ENCODE results near the gene CLCN5. TPM values are rescaled to one million over a fixed set of nuclear protein-coding genes. Genes with fewer than 3 reads are reported as not detected.

The CLCN5 gene
- total RNA-seq, 1 experiment from 2014 or later, result 23.6 TPM

DNA sequence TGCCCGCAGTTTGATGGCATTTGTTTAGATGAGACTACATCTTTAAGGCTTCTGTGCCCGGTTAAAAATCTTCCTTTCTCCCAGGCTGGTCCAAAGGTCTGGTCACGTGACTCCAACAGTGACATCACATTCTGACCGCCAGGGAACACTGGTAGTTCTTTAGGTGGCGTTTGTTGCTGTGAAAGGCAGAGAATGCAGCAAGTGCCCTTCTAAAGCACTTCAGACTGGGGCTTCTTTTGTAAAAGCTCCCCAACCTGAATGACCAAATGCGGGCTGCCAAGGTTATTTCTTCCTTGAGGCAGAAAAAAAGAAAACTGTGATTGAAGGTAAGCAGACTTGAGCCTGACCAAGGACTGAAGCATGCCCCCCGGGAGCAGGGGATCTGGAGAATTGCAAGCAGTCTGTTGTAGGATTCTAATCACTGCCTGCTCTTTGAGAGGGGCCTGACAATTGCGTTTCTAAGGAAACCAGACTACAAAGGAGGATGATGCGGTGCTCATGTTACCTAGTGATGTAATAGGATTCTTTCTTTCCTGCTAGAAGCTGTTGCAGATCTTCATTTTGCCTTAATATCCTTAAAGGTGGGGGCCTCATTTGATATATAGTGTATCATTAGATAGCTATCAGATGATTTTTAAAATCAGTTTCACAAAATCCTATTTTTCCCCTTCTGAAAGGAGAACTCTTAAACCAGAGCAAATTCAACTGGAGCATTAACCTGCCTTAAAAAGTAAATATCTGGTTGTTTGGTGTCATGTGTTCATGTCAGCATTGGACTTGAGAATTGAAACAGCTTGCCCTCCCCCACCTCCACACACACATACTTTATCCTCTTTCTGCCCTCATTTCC lies 145.3 kb downstream of the CLCN5 start:
- POLR2A ChIA-PET, result no interaction called here
- ATAC-seq (no peak), DNase-seq (ENCODE audit: low read depth, low spot score) (no peak)
- no peaks in the 10 kb centered on the region for H3K9me3 ChIP-seq (ENCODE audit: control insufficient read depth, insufficient read depth, low read depth, low read length)
- no TSS peak for BruUV-seq (replicated peaks)
- H3K4me1 ChIP-seq (ENCODE audit: control insufficient read depth, insufficient read depth, low read length), result no peaks in the 10 kb centered on the region
- no peaks in the 10 kb centered on the region; the same call in 1 of the 2 replicates for H3K36me3 ChIP-seq (ENCODE audit: control insufficient read depth, insufficient read depth, low read length)
- intact Hi-C loops (cut with micrococcal nuclease; ENCODE audit: unreplicated experiment), result loop anchor here (5.0 kb wide), 1 partner anchor 145 kb away; the partner anchor contains the start of gene CLCN5
- H3K27ac ChIP-seq (ENCODE audit: low read length), result no peak overlapping the region
- CTCF ChIA-PET, result no interaction called here
- in situ Hi-C loops (cut with HindIII; ENCODE audit: low pct_unique_long_range_greater_than_20kb, low sequenced_read_pairs), result no loop called here
- H3K27me3 ChIP-seq (ENCODE audit: control insufficient read depth, insufficient read depth, low read length), result no peaks in the 10 kb centered on the region
- TF ChIP-seq TCF7L2 (IDR thresholded peaks at IDR 0.05; ENCODE audit: low read depth, low read length) (no peak), SIN3A (IDR thresholded peaks at IDR 0.05; ENCODE audit: borderline replicate concordance, insufficient read depth, low read depth, low read length) (no peak), POLR2AphosphoS5 (IDR thresholded peaks at IDR 0.05; ENCODE audit: low read depth, low read length) (no peak)
- TF ChIP-seq, protein P1, sequence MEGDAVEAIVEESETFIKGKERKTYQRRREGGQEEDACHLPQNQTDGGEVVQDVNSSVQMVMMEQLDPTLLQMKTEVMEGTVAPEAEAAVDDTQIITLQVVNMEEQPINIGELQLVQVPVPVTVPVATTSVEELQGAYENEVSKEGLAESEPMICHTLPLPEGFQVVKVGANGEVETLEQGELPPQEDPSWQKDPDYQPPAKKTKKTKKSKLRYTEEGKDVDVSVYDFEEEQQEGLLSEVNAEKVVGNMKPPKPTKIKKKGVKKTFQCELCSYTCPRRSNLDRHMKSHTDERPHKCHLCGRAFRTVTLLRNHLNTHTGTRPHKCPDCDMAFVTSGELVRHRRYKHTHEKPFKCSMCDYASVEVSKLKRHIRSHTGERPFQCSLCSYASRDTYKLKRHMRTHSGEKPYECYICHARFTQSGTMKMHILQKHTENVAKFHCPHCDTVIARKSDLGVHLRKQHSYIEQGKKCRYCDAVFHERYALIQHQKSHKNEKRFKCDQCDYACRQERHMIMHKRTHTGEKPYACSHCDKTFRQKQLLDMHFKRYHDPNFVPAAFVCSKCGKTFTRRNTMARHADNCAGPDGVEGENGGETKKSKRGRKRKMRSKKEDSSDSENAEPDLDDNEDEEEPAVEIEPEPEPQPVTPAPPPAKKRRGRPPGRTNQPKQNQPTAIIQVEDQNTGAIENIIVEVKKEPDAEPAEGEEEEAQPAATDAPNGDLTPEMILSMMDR (IDR thresholded peaks at IDR 0.05), result no peak
- TF ChIP-seq, protein P2, sequence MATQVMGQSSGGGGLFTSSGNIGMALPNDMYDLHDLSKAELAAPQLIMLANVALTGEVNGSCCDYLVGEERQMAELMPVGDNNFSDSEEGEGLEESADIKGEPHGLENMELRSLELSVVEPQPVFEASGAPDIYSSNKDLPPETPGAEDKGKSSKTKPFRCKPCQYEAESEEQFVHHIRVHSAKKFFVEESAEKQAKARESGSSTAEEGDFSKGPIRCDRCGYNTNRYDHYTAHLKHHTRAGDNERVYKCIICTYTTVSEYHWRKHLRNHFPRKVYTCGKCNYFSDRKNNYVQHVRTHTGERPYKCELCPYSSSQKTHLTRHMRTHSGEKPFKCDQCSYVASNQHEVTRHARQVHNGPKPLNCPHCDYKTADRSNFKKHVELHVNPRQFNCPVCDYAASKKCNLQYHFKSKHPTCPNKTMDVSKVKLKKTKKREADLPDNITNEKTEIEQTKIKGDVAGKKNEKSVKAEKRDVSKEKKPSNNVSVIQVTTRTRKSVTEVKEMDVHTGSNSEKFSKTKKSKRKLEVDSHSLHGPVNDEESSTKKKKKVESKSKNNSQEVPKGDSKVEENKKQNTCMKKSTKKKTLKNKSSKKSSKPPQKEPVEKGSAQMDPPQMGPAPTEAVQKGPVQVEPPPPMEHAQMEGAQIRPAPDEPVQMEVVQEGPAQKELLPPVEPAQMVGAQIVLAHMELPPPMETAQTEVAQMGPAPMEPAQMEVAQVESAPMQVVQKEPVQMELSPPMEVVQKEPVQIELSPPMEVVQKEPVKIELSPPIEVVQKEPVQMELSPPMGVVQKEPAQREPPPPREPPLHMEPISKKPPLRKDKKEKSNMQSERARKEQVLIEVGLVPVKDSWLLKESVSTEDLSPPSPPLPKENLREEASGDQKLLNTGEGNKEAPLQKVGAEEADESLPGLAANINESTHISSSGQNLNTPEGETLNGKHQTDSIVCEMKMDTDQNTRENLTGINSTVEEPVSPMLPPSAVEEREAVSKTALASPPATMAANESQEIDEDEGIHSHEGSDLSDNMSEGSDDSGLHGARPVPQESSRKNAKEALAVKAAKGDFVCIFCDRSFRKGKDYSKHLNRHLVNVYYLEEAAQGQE (IDR thresholded peaks at IDR 0.05; ENCODE audit: insufficient read depth in 1 of 2, low read depth in 2 of 2, low read length in 1 of 2), result no peak
- peak overlapping the region in 1 of 2 experiments; percentile 3; a peak in 1 of 4 replicates for H3K4me3 ChIP-seq (ENCODE audit: low read depth in 2 of 2, low read length in 2 of 2)

DNA sequence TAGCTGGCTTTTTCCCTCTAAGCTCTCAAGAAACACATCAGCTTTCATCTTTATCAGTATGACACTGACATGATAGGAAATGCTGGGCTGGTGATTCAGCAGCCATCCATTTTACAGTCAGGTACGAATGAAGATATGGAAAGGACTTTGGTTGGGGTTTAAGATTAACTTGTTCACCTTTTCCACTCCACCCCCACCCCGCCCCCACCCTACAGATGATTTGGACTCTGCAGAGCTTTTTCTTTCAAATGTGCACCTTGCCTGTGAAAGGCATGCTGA lies 145.8 kb downstream of the CLCN5 start:
- Histone ChIP-seq H3K9me3 (ENCODE audit: control insufficient read depth, insufficient read depth, low read depth, low read length) (no peaks in the 10 kb centered on the region), H3K36me3 (ENCODE audit: control insufficient read depth, insufficient read depth, low read length) (no peaks in the 10 kb centered on the region; the same call in 1 of the 2 replicates), H3K27me3 (ENCODE audit: control insufficient read depth, insufficient read depth, low read length) (no peaks in the 10 kb centered on the region), H3K4me1 (ENCODE audit: control insufficient read depth, insufficient read depth, low read length) (no peaks in the 10 kb centered on the region), H3K27ac (ENCODE audit: low read length) (no peak overlapping the region), H3K4me3 (ENCODE audit: low read depth in 2 of 2, low read length in 2 of 2) (no peak overlapping the region)
- ChIA-PET POLR2A (no interaction called here), CTCF (no interaction called here)
- in situ Hi-C loops (cut with HindIII; ENCODE audit: low pct_unique_long_range_greater_than_20kb, low sequenced_read_pairs), result no loop called here
- DNase-seq (ENCODE audit: low read depth, low spot score), result no peak
- ATAC-seq, result no peak
- BruUV-seq (replicated peaks), result no TSS peak
- TF ChIP-seq, protein P1 (IDR thresholded peaks at IDR 0.05), result no peak
- no peak for TF ChIP-seq TCF7L2 (IDR thresholded peaks at IDR 0.05; ENCODE audit: low read depth, low read length)
- TF ChIP-seq, protein P2 (IDR thresholded peaks at IDR 0.05; ENCODE audit: insufficient read depth in 1 of 2, low read depth in 2 of 2, low read length in 1 of 2), result no peak
- no peak for TF ChIP-seq SIN3A (IDR thresholded peaks at IDR 0.05; ENCODE audit: borderline replicate concordance, insufficient read depth, low read depth, low read length)
- no peak for TF ChIP-seq POLR2AphosphoS5 (IDR thresholded peaks at IDR 0.05; ENCODE audit: low read depth, low read length)
- intact Hi-C loops (cut with micrococcal nuclease; ENCODE audit: unreplicated experiment), result loop anchor here (5.0 kb wide), 1 partner anchor 146 kb away; the partner anchor contains the start of gene CLCN5
